HCT116 (cell line): Measurements from ENCODE around the gene GRIN2A. TPM values are rescaled to one million over a fixed set of nuclear protein-coding genes. Genes with fewer than 3 reads are reported as not detected.

ENCODE experiments used
- ATAC-seq: fragments of 200-7000 bp; cut with Tn5 transposase; 2 replicates; pipeline ENCODE4 v1.9.1; 2020; ENCODE audit warnings: mild to moderate bottlenecking, moderate library complexity
- BruUV-seq: library from RNA; stranded (reverse); fragments of 400-500 nt; replicated peaks from 2 replicates; lab custom pipeline; 2021; lab: Mats Ljungman, UMichigan
- CTCF ChIA-PET: fragments of 300-600 bp; sonication (Branson Sonifier 250); formaldehyde crosslinking; loops from one replicate; lab custom pipeline; 2021; ENCODE audit warnings: antibody characterized with exemption; lab: Charles Lee
- POLR2A ChIA-PET: fragments of 300-600, 350-600 bp; sonication (Branson Sonifier 250); formaldehyde crosslinking; loops from one replicate; lab custom pipeline; 2021; ENCODE audit warnings: antibody characterized with exemption; lab: Charles Lee
- RAD21 ChIA-PET, 2 experiments: fragments of 300-600 bp; sonication (Branson Sonifier 250); formaldehyde crosslinking; loops; one replicate each; lab custom pipeline; 2023; ENCODE audit warnings: low total read pairs in 2 of 2; ENCODE audit not compliant: uncharacterized antibody in 2 of 2, unreplicated experiment in 2 of 2, low non-redundant PET in 1 of 2; lab: Charles Lee
- DNase-seq: peaks from one replicate; pipeline ENCODE4 v3.0.0-alpha.2; 2010; ENCODE audit warnings: low read depth, low spot score
- H2AFZ ChIP-seq: fragments of 200-600 bp; shearing (Covaris generic), sonication (generic); 2 replicates; pipeline ENCODE4 v1.6.1; 2017; ENCODE audit warnings: low read depth, mixed run types, mixed read lengths, antibody characterized with exemption, low read length; ENCODE audit not compliant: poor library complexity, severe bottlenecking
- H3K27ac ChIP-seq: 2 replicates; pipeline ENCODE4 v1.5.1; 2012; ENCODE audit warnings: low read depth, low read length
- H3K27me3 ChIP-seq: fragments of 200-600 bp; sonication (generic); 2 replicates; pipeline ENCODE4 v1.6.1; 2016; ENCODE audit warnings: mixed run types, low read length, mixed read lengths; ENCODE audit not compliant: insufficient read depth
- H3K36me3 ChIP-seq, 2 experiments: fragments of 200-500 bp in 1 of 2; fragments of 200-600 bp in 1 of 2; sonication (Bioruptor generic) in 1 of 2; sonication (generic) in 1 of 2; 2 replicates each; pipeline versions ENCODE4 v1.5.1 to v1.6.1; 2014 to 2016; ENCODE audit warnings: low read length in 2 of 2, inconsistent platforms in 1 of 2, mixed read lengths in 1 of 2, mixed run types in 1 of 2; ENCODE audit not compliant: insufficient read depth in 2 of 2, control insufficient read depth in 1 of 2
- H3K4me1 ChIP-seq, 2 experiments: fragments of 200-600 bp in 1 of 2; sonication (generic) in 1 of 2; 2 replicates each; pipeline versions ENCODE4 v1.5.1 to v1.6.1; 2012 to 2017; ENCODE audit warnings: low read length in 2 of 2, inconsistent platforms in 1 of 2, mild to moderate bottlenecking in 1 of 2, mixed read lengths in 1 of 2, mixed run types in 1 of 2, moderate library complexity in 1 of 2; ENCODE audit not compliant: insufficient read depth in 2 of 2, control insufficient read depth in 1 of 2
- H3K4me2 ChIP-seq: fragments of 200-600 bp; sonication (generic); 2 replicates; pipeline ENCODE4 v1.6.1; 2017; ENCODE audit warnings: mixed run types, low read length, mixed read lengths
- H3K4me3 ChIP-seq, 2 experiments: fragments of 200-600 bp in 1 of 2; sonication (generic) in 1 of 2; replicated peaks in 1 of 2; 2 replicates each; pipeline ENCODE4 v1.5.1; 2011 to 2016; ENCODE audit warnings: low read length in 2 of 2, control low read depth in 1 of 2, low read depth in 1 of 2, mild to moderate bottlenecking in 1 of 2, mixed read lengths in 1 of 2, mixed run types in 1 of 2
- H3K79me2 ChIP-seq: fragments of 200-600 bp; sonication (generic); 2 replicates; pipeline ENCODE4 v1.6.1; 2017; ENCODE audit warnings: mild to moderate bottlenecking, mixed run types, low read length, moderate library complexity, mixed read lengths; ENCODE audit not compliant: insufficient read depth
- H3K9ac ChIP-seq: fragments of 200-600 bp; sonication (generic); 2 replicates; pipeline ENCODE4 v1.6.1; 2016; ENCODE audit warnings: low read length, mixed read lengths
- H3K9me2 ChIP-seq: fragments of 200-600 bp; sonication (generic), shearing (Covaris generic); 2 replicates; pipeline ENCODE4 v1.6.1; 2017; ENCODE audit warnings: mixed run types, mild to moderate bottlenecking, moderate library complexity; ENCODE audit not compliant: insufficient read depth
- H3K9me3 ChIP-seq, 2 experiments: fragments of 200-500 bp in 1 of 2; fragments of 200-600 bp in 1 of 2; sonication (Bioruptor generic) in 1 of 2; sonication (generic) in 1 of 2; 2 replicates each; pipeline ENCODE4 v1.6.1; 2014 to 2017; ENCODE audit warnings: low read length in 2 of 2, mixed read lengths in 2 of 2, inconsistent platforms in 1 of 2, low read depth in 1 of 2, mild to moderate bottlenecking in 1 of 2, mixed run types in 1 of 2, moderate library complexity in 1 of 2; ENCODE audit not compliant: control insufficient read depth in 1 of 2, insufficient read depth in 1 of 2
- H4K20me1 ChIP-seq: fragments of 200-600 bp; sonication (generic), shearing (Covaris generic); 2 replicates; pipeline ENCODE4 v1.6.1; 2017; ENCODE audit warnings: mixed run types, mild to moderate bottlenecking, moderate library complexity; ENCODE audit not compliant: insufficient read depth
- CBX3 ChIP-seq: IDR thresholded peaks from 2 replicates; pipeline ENCODE4 v1.6.1; 2012; ENCODE audit warnings: low read depth
- CEBPB ChIP-seq: IDR thresholded peaks from 2 replicates; pipeline ENCODE4 v1.6.1; 2012; ENCODE audit warnings: low read depth
- EGR1 ChIP-seq: IDR thresholded peaks from 2 replicates; pipeline ENCODE4 v1.6.1; 2012; ENCODE audit warnings: low read depth
- EZH2 ChIP-seq: fragments of 200-600 bp; sonication (generic); IDR thresholded peaks from 2 replicates; pipeline ENCODE4 v1.6.1; 2017; ENCODE audit warnings: antibody characterized with exemption, mixed run types
- EZH2phosphoT487 ChIP-seq: fragments of 200-600 bp; IDR thresholded peaks from 2 replicates; pipeline ENCODE4 v1.6.1; 2018; ENCODE audit warnings: antibody characterized with exemption, borderline replicate concordance
- FOSL1 ChIP-seq: IDR thresholded peaks from 2 replicates; pipeline ENCODE4 v1.6.1; 2012; ENCODE audit warnings: low read depth
- JUND ChIP-seq: IDR thresholded peaks from 2 replicates; pipeline ENCODE4 v1.6.1; 2012
- POLR2A ChIP-seq: IDR thresholded peaks from 2 replicates; pipeline ENCODE4 v1.7.0; 2011; ENCODE audit warnings: borderline replicate concordance; ENCODE audit not compliant: insufficient read depth, insufficient read length; ENCODE audit errors: extremely low read depth
- RAD21 ChIP-seq: IDR thresholded peaks from 2 replicates; pipeline ENCODE4 v1.6.1; 2012; ENCODE audit warnings: low read depth, mild to moderate bottlenecking
- SP1 ChIP-seq: IDR thresholded peaks from 2 replicates; pipeline ENCODE4 v1.6.1; 2012; ENCODE audit warnings: low read depth
- SRF ChIP-seq: IDR thresholded peaks from 2 replicates; pipeline ENCODE4 v1.6.1; 2012; ENCODE audit warnings: low read depth
- YY1 ChIP-seq: IDR thresholded peaks from 2 replicates; pipeline ENCODE4 v1.6.1; 2011; ENCODE audit warnings: low read length, low read depth, moderate library complexity, mild to moderate bottlenecking; ENCODE audit not compliant: insufficient replicate concordance; ENCODE audit errors: extremely low read depth
- ZNF274 ChIP-seq: fragments of 200-500 bp; sonication (Bioruptor generic); IDR thresholded peaks from 2 replicates; pipeline ENCODE4 v1.6.1; 2014; ENCODE audit warnings: mild to moderate bottlenecking, low read depth, low read length, inconsistent platforms
- intact Hi-C: fragments of 100-400 bp; cut with micrococcal nuclease; formaldehyde crosslinking; loops from 2 replicates; pipeline ENCODE4 v1.10.0; 2022
- total RNA-seq: library from RNA; stranded (reverse); gene quantifications from one replicate; pipeline ENCODE4 v1.2.1, GENCODE V29; 2021; ENCODE audit not compliant: unreplicated experiment
- TF ChIP-seq, protein P1 (sequence below): IDR thresholded peaks from 2 replicates; pipeline ENCODE4 v1.6.1; 2011; ENCODE audit warnings: mild to moderate bottlenecking, low read length, moderate library complexity; ENCODE audit not compliant: insufficient replicate concordance; ENCODE audit errors: extremely low read depth
- TF ChIP-seq, protein P2 (sequence below): IDR thresholded peaks from 2 replicates; pipeline ENCODE4 v1.6.1; 2012
- TF ChIP-seq, protein P3 (sequence below), 3 experiments: fragments of 200-600 bp in 1 of 3; sonication (generic) in 1 of 3; IDR thresholded peaks in 2 of 3; conservative IDR thresholded peaks in 1 of 3; 2 replicates each; pipeline ENCODE4 v1.5.1; 2012 to 2017; ENCODE audit warnings: low read depth in 2 of 3, low read length in 2 of 3, antibody characterized with exemption in 1 of 3, borderline replicate concordance in 1 of 3, control low read depth in 1 of 3, mild to moderate bottlenecking in 1 of 3, mixed read lengths in 1 of 3, mixed run types in 1 of 3, moderate library complexity in 1 of 3; ENCODE audit not compliant: insufficient read depth in 1 of 3

The GRIN2A gene
- total RNA-seq, 1 experiment from 2014 or later = 0.02 TPM

DNA sequence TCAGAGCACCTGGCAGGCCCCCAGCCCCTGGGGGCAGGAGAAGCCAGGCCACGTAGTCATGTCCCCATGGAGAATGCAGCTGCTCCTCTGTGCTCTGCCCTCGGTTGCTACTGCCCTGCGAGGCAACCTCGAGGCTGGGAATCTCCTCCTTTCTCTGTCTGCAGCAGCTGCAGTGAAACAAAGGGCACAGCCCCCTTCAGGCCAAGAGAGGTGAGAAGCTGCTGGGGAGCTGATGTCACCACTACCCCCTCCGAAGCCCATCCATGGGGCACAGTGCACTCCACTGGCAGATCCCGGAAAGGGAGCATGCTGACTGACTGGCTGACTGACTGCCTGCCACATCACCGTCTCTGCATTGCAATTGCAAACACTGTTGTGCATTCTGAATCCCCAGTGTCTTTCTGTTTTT, 103.7 kb downstream of the GRIN2A start:
- Histone ChIP-seq H3K27ac (no peak overlapping the region), H3K79me2 (no peaks in the 10 kb centered on the region), H3K36me3 (no peaks in the 10 kb centered on the region), H3K27me3 (peaks cover 26% of the 10 kb centered on the region; the same call in 1 of the 2 replicates), H3K9me2 (no peaks in the 10 kb centered on the region)
- no peak for ATAC-seq
- RAD21 ChIA-PET = no interaction called here
- 0 out of 2 replicates have a peak, but pooled peaks have one; percentile 6 for TF ChIP-seq RAD21
- no peak for TF ChIP-seq FOSL1
- TF ChIP-seq, all 23 proteins: peak for 1
- Histone ChIP-seq H3K9me3 (no peaks in the 10 kb centered on the region), H3K4me1 (peaks cover 0 to 11% of the 10 kb centered on the region in 2 experiments; a peak in 1 of 4 replicates), H2AFZ (no peak overlapping the region), H3K4me3 (no peak overlapping the region), H3K4me2 (no peak overlapping the region), H3K9ac (no peak overlapping the region), H4K20me1 (no peaks in the 10 kb centered on the region)
- intact Hi-C loops = no loop called here
- POLR2A ChIA-PET = no interaction called here
- CTCF ChIA-PET = no interaction called here
- no TSS peak for BruUV-seq
- DNase-seq = no peak

DNA sequence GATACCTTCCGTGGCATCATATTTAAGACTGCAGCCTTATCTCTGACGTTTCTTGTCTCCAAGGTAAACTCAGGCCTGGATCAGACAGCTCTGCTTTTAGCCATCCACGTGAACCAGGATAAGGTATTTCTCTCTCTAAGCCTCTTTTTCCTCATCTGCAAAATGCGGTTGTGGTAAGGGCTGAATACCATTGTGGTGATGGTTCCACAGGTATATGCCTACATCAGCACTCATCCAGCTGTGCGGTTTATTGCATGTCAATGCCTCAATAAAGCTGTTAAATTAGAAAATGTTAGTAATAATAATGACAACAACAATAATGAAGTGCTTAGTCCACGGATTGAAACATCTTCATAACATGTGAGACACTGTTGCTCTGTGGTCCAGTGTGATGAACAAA, 104.4 kb downstream of the GRIN2A start:
- peaks cover 26% of the 10 kb centered on the region; the same call in 1 of the 2 replicates for H3K27me3 ChIP-seq
- no peaks in the 10 kb centered on the region for H3K36me3 ChIP-seq
- ChIA-PET POLR2A (no interaction called here), RAD21 (no interaction called here), CTCF (interaction anchor here (0.6 kb wide), 1 partner anchor 208 kb away, joined by 3 read pairs; no protein-coding TSS in a partner anchor)
- no peak overlapping the region for H3K4me2 ChIP-seq
- no TSS peak for BruUV-seq
- no peaks in the 10 kb centered on the region for H3K79me2 ChIP-seq
- H3K4me1 ChIP-seq = peaks cover 0 to 11% of the 10 kb centered on the region in 2 experiments; a peak in 1 of 4 replicates
- intact Hi-C loops = no loop called here
- TF ChIP-seq, protein P1, sequence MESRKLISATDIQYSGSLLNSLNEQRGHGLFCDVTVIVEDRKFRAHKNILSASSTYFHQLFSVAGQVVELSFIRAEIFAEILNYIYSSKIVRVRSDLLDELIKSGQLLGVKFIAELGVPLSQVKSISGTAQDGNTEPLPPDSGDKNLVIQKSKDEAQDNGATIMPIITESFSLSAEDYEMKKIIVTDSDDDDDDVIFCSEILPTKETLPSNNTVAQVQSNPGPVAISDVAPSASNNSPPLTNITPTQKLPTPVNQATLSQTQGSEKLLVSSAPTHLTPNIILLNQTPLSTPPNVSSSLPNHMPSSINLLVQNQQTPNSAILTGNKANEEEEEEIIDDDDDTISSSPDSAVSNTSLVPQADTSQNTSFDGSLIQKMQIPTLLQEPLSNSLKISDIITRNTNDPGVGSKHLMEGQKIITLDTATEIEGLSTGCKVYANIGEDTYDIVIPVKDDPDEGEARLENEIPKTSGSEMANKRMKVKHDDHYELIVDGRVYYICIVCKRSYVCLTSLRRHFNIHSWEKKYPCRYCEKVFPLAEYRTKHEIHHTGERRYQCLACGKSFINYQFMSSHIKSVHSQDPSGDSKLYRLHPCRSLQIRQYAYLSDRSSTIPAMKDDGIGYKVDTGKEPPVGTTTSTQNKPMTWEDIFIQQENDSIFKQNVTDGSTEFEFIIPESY = no peak
- TF ChIP-seq ZNF274 (no peak), EZH2 (no peak), CEBPB (no peak), SP1 (no peak), YY1 (no peak), JUND (no peak), EZH2phosphoT487 (no peak), SRF (no peak), POLR2A (no peak), CBX3 (no peak), EGR1 (no peak)
- TF ChIP-seq, protein P2, sequence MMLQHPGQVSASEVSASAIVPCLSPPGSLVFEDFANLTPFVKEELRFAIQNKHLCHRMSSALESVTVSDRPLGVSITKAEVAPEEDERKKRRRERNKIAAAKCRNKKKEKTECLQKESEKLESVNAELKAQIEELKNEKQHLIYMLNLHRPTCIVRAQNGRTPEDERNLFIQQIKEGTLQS = no peak
- TF ChIP-seq, protein P3, sequence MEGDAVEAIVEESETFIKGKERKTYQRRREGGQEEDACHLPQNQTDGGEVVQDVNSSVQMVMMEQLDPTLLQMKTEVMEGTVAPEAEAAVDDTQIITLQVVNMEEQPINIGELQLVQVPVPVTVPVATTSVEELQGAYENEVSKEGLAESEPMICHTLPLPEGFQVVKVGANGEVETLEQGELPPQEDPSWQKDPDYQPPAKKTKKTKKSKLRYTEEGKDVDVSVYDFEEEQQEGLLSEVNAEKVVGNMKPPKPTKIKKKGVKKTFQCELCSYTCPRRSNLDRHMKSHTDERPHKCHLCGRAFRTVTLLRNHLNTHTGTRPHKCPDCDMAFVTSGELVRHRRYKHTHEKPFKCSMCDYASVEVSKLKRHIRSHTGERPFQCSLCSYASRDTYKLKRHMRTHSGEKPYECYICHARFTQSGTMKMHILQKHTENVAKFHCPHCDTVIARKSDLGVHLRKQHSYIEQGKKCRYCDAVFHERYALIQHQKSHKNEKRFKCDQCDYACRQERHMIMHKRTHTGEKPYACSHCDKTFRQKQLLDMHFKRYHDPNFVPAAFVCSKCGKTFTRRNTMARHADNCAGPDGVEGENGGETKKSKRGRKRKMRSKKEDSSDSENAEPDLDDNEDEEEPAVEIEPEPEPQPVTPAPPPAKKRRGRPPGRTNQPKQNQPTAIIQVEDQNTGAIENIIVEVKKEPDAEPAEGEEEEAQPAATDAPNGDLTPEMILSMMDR (IDR thresholded peaks at IDR 0.05 in 2 of 3, conservative IDR thresholded peaks at IDR 0.05 in 1 of 3; ENCODE audit: borderline replicate concordance in 1 of 3, insufficient read depth in 1 of 3, low read depth in 2 of 3, low read length in 2 of 3) = no peak
- no peak overlapping the region for H3K27ac ChIP-seq
- H3K9me3 ChIP-seq = no peaks in the 10 kb centered on the region
- H3K4me3 ChIP-seq = no peak overlapping the region
- H3K9ac ChIP-seq = no peak overlapping the region
- no peak overlapping the region for H2AFZ ChIP-seq
- no peaks in the 10 kb centered on the region for H3K9me2 ChIP-seq
- no peaks in the 10 kb centered on the region for H4K20me1 ChIP-seq
- ATAC-seq (no peak), DNase-seq (no peak)
